ENCODE data around the gene DPY30. TPM values are rescaled to one million over a fixed set of nuclear protein-coding genes. Genes with fewer than 3 reads are reported as not detected.

The DPY30 gene
- polyA plus RNA-seq, 1 donor (not counting 4 experiments of a cell fraction or from before 2014, with no cell fraction given), result 117 TPM

DNA sequence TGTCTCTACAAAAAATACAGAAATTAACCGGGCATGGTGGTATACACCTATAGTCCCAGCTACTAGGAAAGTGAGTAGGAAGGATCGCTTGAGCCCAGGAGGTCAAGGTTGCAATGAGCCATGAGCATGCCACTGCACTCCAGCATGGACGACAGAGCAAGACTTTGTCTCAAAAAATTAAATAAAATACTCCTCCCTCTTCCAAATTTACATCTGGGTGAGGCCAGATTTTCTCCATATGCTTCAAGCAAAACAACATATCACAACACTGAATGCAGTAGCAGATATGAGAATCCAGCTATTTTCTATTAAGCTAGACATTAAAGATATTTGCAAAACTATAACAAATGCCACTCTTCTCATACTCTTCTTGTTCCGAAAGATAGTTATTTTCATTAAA, 49.7 kb downstream of the DPY30 start:
- TF ChIP-seq EZH2 (IDR thresholded peaks at IDR 0.05; ENCODE audit: low read length), result no peak
- no peak for TF ChIP-seq CTCF (optimal IDR thresholded peaks at IDR 0.05 in 1 of 3, IDR thresholded peaks at IDR 0.05 in 1 of 3, conservative IDR thresholded peaks at IDR 0.05 in 1 of 3; ENCODE audit: extremely low read depth in 1 of 3, insufficient read depth in 2 of 3, low read length in 3 of 3)
- Histone ChIP-seq H3K27ac (ENCODE audit: control insufficient read depth, insufficient read depth, low read length) (no peak overlapping the region), H3K27me3 (ENCODE audit: control insufficient read depth, extremely low read depth, insufficient read depth, low read length) (no peaks in the 10 kb centered on the region), H3K79me2 (ENCODE audit: control insufficient read depth, insufficient read depth, low read length) (peaks cover 94% of the 10 kb centered on the region), H3K4me3 (ENCODE audit: control insufficient read depth in 2 of 3, extremely low read depth in 1 of 3, insufficient read depth in 2 of 3, low read depth in 1 of 3, low read length in 3 of 3) (no peak overlapping the region), H3K4me1 (ENCODE audit: control insufficient read depth, extremely low read depth, insufficient read depth, low read length) (peaks cover 12% of the 10 kb centered on the region), H3K9ac (ENCODE audit: control insufficient read depth, extremely low read depth, insufficient read depth, low read length) (no peak overlapping the region), H3K4me2 (ENCODE audit: control insufficient read depth, extremely low read depth, insufficient read depth, low read depth, low read length) (no peak overlapping the region), H3K9me3 (ENCODE audit: control insufficient read depth, low read depth, low read length) (no peaks in the 10 kb centered on the region), H3K36me3 (ENCODE audit: control insufficient read depth in 2 of 2, extremely low read depth in 1 of 2, insufficient read depth in 2 of 2, low read length in 2 of 2) (no peaks in the 10 kb centered on the region), H4K20me1 (ENCODE audit: control insufficient read depth, extremely low read depth, insufficient read depth, low read length) (peaks cover 7% of the 10 kb centered on the region), H2AFZ (ENCODE audit: control insufficient read depth, low read length) (no peak overlapping the region), H3K9me1 (ENCODE audit: control insufficient read depth, extremely low read depth, insufficient read depth, low read length) (peaks cover 2% of the 10 kb centered on the region)
- dilution Hi-C loops (cut with MboI; ENCODE audit: extremely low pct_ligation_motif_present, low sequenced_read_pairs), result no loop called here
- DNase-seq (ENCODE audit: low read depth, low spot score) (no peak), FAIRE-seq (no peak)

GRCh38 chr2:31987454-31988220, 52.0 kb downstream of the DPY30 start:
- H2AFZ ChIP-seq (ENCODE audit: control insufficient read depth, low read length), result no peak overlapping the region
- peaks cover 0 to 1% of the 10 kb centered on the region in 2 experiments for H3K36me3 ChIP-seq (ENCODE audit: control insufficient read depth in 2 of 2, extremely low read depth in 1 of 2, insufficient read depth in 2 of 2, low read length in 2 of 2)
- peaks cover 94% of the 10 kb centered on the region for H3K79me2 ChIP-seq (ENCODE audit: control insufficient read depth, insufficient read depth, low read length)
- H3K9ac ChIP-seq (ENCODE audit: control insufficient read depth, extremely low read depth, insufficient read depth, low read length), result no peak overlapping the region
- H3K4me3 ChIP-seq (ENCODE audit: control insufficient read depth in 2 of 3, extremely low read depth in 1 of 3, insufficient read depth in 2 of 3, low read depth in 1 of 3, low read length in 3 of 3), result no peak overlapping the region
- TF ChIP-seq EZH2 (IDR thresholded peaks at IDR 0.05; ENCODE audit: low read length), result no peak
- TF ChIP-seq CTCF (optimal IDR thresholded peaks at IDR 0.05 in 1 of 3, IDR thresholded peaks at IDR 0.05 in 1 of 3, conservative IDR thresholded peaks at IDR 0.05 in 1 of 3; ENCODE audit: extremely low read depth in 1 of 3, insufficient read depth in 2 of 3, low read length in 3 of 3), result no peak
- H3K4me2 ChIP-seq (ENCODE audit: control insufficient read depth, extremely low read depth, insufficient read depth, low read depth, low read length), result no peak overlapping the region
- no peak for FAIRE-seq
- dilution Hi-C loops (cut with MboI; ENCODE audit: extremely low pct_ligation_motif_present, low sequenced_read_pairs), result no loop called here
- H3K27me3 ChIP-seq (ENCODE audit: control insufficient read depth, extremely low read depth, insufficient read depth, low read length), result no peaks in the 10 kb centered on the region
- peak overlapping the region; percentile 5 for H3K27ac ChIP-seq (ENCODE audit: control insufficient read depth, insufficient read depth, low read length)
- peaks cover 7% of the 10 kb centered on the region for H4K20me1 ChIP-seq (ENCODE audit: control insufficient read depth, extremely low read depth, insufficient read depth, low read length)
- H3K4me1 ChIP-seq (ENCODE audit: control insufficient read depth, extremely low read depth, insufficient read depth, low read length), result peaks cover 12% of the 10 kb centered on the region
- peaks cover 2% of the 10 kb centered on the region for H3K9me1 ChIP-seq (ENCODE audit: control insufficient read depth, extremely low read depth, insufficient read depth, low read length)
- no peaks in the 10 kb centered on the region for H3K9me3 ChIP-seq (ENCODE audit: control insufficient read depth, low read depth, low read length)
- DNase-seq (ENCODE audit: low read depth, low spot score), result no peak
